Stimulated activated CD4-positive, alpha-beta T cell treated with anti-CD3 and anti-CD28 coated beads, Interleukin-12 subunit alpha, Interleukin-12 subunit beta, amount 100 ng/mL, for 48 hours (primary cell): ENCODE results near the gene LEFTY2.
"Not testable (repeated sequence)": the region's sequence is repeated elsewhere in the genome, so short reads cannot be mapped to it uniquely, and the experiment has no call there.

Experiments
- DNase-seq, 3 donors: peaks; one replicate each; pipeline ENCODE4 v3.0.0-alpha.2; 2020; ENCODE audit warnings: low read depth in 2 of 3, low spot score in 1 of 3

Gene LEFTY2

GRCh38 chr1:225941187-225941941, at the start of gene LEFTY2:
Gene LEFTY2 (minus strand): TSS chr1:225941220. CDS start chr1:225941140, 80 bp downstream.
- no peak for DNase-seq

GRCh38 chr1:225987491-225988316, 46.7 kb upstream of the LEFTY2 start:
- no peak for DNase-seq

- no peak for DNase-seq
These were observed 40.7 kb upstream of the LEFTY2 start for GRCh38 chr1:225981714-225982113.

GRCh38 chr1:225980005-225980836, 39.2 kb upstream of the LEFTY2 start:
- no peak for DNase-seq

- no peak for DNase-seq
These were observed 38.4 kb upstream of the LEFTY2 start for GRCh38 chr1:225979421-225979820.

GRCh38 chr1:225977937-225978748, 37.1 kb upstream of the LEFTY2 start:
- no peak for DNase-seq

GRCh38 chr1:225975146-225975545, 34.1 kb upstream of the LEFTY2 start:
- DNase-seq: not testable (repeated sequence)

- no peak for DNase-seq
These were observed 33.4 kb upstream of the LEFTY2 start for GRCh38 chr1:225974454-225974853.

GRCh38 chr1:225973158-225973557, 32.1 kb upstream of the LEFTY2 start:
- DNase-seq: no peak

- DNase-seq: no peak
These were observed 31.5 kb upstream of the LEFTY2 start for GRCh38 chr1:225972344-225973152.

- DNase-seq: not testable (repeated sequence)
These were observed 29.7 kb upstream of the LEFTY2 start for GRCh38 chr1:225970592-225971157.

GRCh38 chr1:225969751-225970150, 28.7 kb upstream of the LEFTY2 start:
- DNase-seq: not testable (repeated sequence)

- DNase-seq: no peak
These were observed 24.2 kb upstream of the LEFTY2 start for GRCh38 chr1:225965231-225965630.

GRCh38 chr1:225963735-225964530, 22.9 kb upstream of the LEFTY2 start:
- DNase-seq: no peak

GRCh38 chr1:225962440-225962975, 21.5 kb upstream of the LEFTY2 start:
- peak; percentile 39 to 74 (median 65) for DNase-seq

GRCh38 chr1:225961659-225962439, 20.8 kb upstream of the LEFTY2 start:
- DNase-seq: no peak

- no peak for DNase-seq
These were observed 17.0 kb upstream of the LEFTY2 start for GRCh38 chr1:225958041-225958440.
